ENCODE measurements around the gene SLN.

The SLN gene

DNA sequence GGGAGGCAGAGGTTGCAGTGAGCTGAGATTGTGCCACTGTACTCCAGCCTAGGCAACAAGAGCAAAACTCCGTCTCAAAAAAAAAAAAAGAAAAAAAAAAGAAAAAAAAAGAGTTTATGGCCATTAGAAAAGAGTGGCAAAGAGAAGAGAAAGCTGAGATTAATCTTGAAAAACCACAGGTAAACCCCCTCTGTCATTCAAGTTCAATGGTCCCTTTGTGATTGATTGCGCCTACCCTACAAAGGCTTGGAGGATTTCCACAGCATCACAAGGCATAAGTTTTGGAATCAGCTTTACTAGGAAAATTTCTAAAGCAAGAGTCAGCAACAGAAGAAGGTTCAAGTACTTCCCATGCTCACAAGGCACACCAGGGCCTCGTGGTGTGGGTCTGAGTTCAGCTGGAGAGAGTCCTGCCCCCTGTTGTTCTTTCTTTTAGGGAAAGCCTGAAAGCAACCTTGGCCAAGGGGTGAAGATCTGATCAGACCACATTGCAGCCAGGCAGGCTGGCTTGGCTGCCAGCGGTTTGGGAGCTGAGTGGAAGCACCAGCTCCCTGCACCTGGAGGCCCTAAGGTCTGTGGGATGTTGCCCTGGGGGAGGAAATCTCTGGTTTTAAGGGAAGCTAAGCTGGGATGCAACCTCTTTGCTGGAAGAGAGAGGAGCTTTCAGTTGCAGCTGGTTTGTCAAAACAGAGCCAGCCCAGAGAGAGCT, 41.8 kb downstream of the SLN start:
- Histone ChIP-seq H3K9ac (ENCODE audit: low read depth in 1 of 2, low read length in 2 of 2) (no peak overlapping the region), H3K4me1 (ENCODE audit: control insufficient read depth in 2 of 2, insufficient read depth in 2 of 2, low read length in 2 of 2) (no peaks in the 10 kb centered on the region), H3K27ac (ENCODE audit: low read depth in 2 of 2, low read length in 2 of 2) (no peak overlapping the region), H3K27me3 (ENCODE audit: control insufficient read depth in 2 of 2, insufficient read depth in 2 of 2, low read length in 2 of 2) (peaks cover 4 to 6% of the 10 kb centered on the region in 2 donors), H3K9me3 (ENCODE audit: control insufficient read depth in 2 of 2, low read length in 2 of 2) (no peaks in the 10 kb centered on the region), H3K36me3 (ENCODE audit: control insufficient read depth in 2 of 2, insufficient read depth in 2 of 2, low read length in 2 of 2) (no peaks in the 10 kb centered on the region), H3K4me3 (ENCODE audit: low read length in 2 of 2) (no peak overlapping the region)

DNA sequence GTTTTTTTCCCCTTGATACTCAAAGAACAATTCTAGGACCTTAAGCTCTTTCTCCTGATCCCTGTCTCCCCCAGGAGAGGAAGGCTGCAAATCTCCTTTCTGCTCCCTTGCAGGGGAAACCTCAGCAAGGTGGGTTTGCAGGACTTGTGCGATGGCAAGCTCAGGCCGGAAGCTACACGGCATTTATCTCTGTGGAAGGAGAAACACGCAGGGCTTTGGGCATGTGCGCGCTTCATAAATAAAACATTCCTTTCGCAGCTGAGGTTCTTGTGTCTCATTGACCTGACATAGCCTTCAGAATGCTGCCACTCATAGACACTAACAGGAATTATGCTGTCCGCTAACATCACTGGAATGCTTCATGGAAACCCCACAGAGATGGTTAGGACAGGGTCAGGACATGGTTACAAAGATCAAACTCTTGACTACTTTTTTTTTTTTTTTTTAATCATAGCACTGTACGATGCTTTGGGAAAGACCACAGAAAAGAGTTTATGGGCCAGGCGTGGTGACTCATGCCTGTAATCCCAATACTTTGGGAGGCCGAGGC, 42.6 kb downstream of the SLN start:
- H3K4me3 ChIP-seq (ENCODE audit: low read length in 2 of 2) = no peak overlapping the region
- H3K27me3 ChIP-seq (ENCODE audit: control insufficient read depth in 2 of 2, insufficient read depth in 2 of 2, low read length in 2 of 2) = peaks cover 4 to 9% of the 10 kb centered on the region in 2 donors
- no peaks in the 10 kb centered on the region for H3K4me1 ChIP-seq (ENCODE audit: control insufficient read depth in 2 of 2, insufficient read depth in 2 of 2, low read length in 2 of 2)
- H3K27ac ChIP-seq (ENCODE audit: low read depth in 2 of 2, low read length in 2 of 2) = no peak overlapping the region
- H3K36me3 ChIP-seq (ENCODE audit: control insufficient read depth in 2 of 2, insufficient read depth in 2 of 2, low read length in 2 of 2) = no peaks in the 10 kb centered on the region
- no peaks in the 10 kb centered on the region for H3K9me3 ChIP-seq (ENCODE audit: control insufficient read depth in 2 of 2, low read length in 2 of 2)
- H3K9ac ChIP-seq (ENCODE audit: low read depth in 1 of 2, low read length in 2 of 2) = no peak overlapping the region

- H3K27ac ChIP-seq (ENCODE audit: low read depth in 2 of 2, low read length in 2 of 2) = no peak overlapping the region
- H3K9me3 ChIP-seq (ENCODE audit: control insufficient read depth in 2 of 2, low read length in 2 of 2) = no peaks in the 10 kb centered on the region
- H3K4me1 ChIP-seq (ENCODE audit: control insufficient read depth in 2 of 2, insufficient read depth in 2 of 2, low read length in 2 of 2) = no peaks in the 10 kb centered on the region
- peaks cover 4 to 9% of the 10 kb centered on the region in 2 donors for H3K27me3 ChIP-seq (ENCODE audit: control insufficient read depth in 2 of 2, insufficient read depth in 2 of 2, low read length in 2 of 2)
- no peaks in the 10 kb centered on the region for H3K36me3 ChIP-seq (ENCODE audit: control insufficient read depth in 2 of 2, insufficient read depth in 2 of 2, low read length in 2 of 2)
- H3K4me3 ChIP-seq (ENCODE audit: low read length in 2 of 2) = no peak overlapping the region
- H3K9ac ChIP-seq (ENCODE audit: low read depth in 1 of 2, low read length in 2 of 2) = no peak overlapping the region
These were observed 44.8 kb downstream of the SLN start for GRCh38 chr11:107666911-107667613.

- Histone ChIP-seq H3K4me3 (ENCODE audit: low read length in 2 of 2) (no peak overlapping the region), H3K4me1 (ENCODE audit: control insufficient read depth in 2 of 2, insufficient read depth in 2 of 2, low read length in 2 of 2) (no peaks in the 10 kb centered on the region), H3K27me3 (ENCODE audit: control insufficient read depth in 2 of 2, insufficient read depth in 2 of 2, low read length in 2 of 2) (peaks cover 4 to 9% of the 10 kb centered on the region in 2 donors), H3K27ac (ENCODE audit: low read depth in 2 of 2, low read length in 2 of 2) (no peak overlapping the region), H3K9ac (ENCODE audit: low read depth in 1 of 2, low read length in 2 of 2) (no peak overlapping the region), H3K36me3 (ENCODE audit: control insufficient read depth in 2 of 2, insufficient read depth in 2 of 2, low read length in 2 of 2) (no peaks in the 10 kb centered on the region), H3K9me3 (ENCODE audit: control insufficient read depth in 2 of 2, low read length in 2 of 2) (no peaks in the 10 kb centered on the region)
These were observed 46.8 kb downstream of the SLN start for GRCh38 chr11:107665018-107665417.

DNA sequence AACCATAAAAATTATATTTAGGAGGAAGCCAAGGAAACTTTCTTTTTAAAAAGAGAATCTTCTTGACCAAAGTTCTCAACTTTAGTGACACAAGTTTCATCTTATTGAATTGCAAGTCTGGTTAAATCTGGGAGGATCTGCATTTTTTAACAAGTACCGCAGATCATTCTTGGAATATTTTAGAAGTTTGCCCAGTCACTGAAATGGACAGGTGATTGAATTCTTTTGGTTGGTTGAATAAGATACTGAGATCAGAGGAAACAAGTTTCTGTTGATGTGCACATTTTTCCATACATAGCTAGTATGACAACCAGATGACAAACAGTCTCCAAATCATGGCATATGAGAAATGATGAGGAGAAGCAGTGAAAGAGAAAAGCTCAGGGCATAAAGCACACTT, 50.2 kb downstream of the SLN start:
- no peaks in the 10 kb centered on the region for H3K4me1 ChIP-seq (ENCODE audit: control insufficient read depth in 2 of 2, insufficient read depth in 2 of 2, low read length in 2 of 2)
- H3K27me3 ChIP-seq (ENCODE audit: control insufficient read depth in 2 of 2, insufficient read depth in 2 of 2, low read length in 2 of 2) = peaks cover 0 to 5% of the 10 kb centered on the region in 2 donors
- H3K36me3 ChIP-seq (ENCODE audit: control insufficient read depth in 2 of 2, insufficient read depth in 2 of 2, low read length in 2 of 2) = no peaks in the 10 kb centered on the region
- no peak overlapping the region for H3K27ac ChIP-seq (ENCODE audit: low read depth in 2 of 2, low read length in 2 of 2)
- H3K9ac ChIP-seq (ENCODE audit: low read depth in 1 of 2, low read length in 2 of 2) = no peak overlapping the region
- no peaks in the 10 kb centered on the region for H3K9me3 ChIP-seq (ENCODE audit: control insufficient read depth in 2 of 2, low read length in 2 of 2)
- no peak overlapping the region for H3K4me3 ChIP-seq (ENCODE audit: low read length in 2 of 2)

DNA sequence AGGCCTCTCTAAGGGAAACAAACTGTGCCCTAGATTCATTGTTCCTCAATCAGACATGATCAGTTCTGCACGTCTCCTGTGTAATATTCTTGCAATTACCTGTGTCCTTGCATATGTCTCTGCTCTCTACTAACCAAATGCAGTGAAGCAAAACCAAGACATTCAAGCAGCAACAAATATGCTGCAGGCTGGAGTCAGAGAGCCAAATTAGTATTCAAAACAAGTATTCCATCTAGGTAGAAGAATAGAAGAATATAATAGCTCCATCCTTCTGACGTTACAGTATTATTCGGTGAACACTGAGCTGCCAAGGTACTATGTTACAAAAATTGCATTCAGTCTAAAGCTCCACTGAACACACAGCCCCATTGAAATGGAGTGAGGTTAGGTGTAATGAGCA, 51.8 kb downstream of the SLN start:
- Histone ChIP-seq H3K36me3 (ENCODE audit: control insufficient read depth in 2 of 2, insufficient read depth in 2 of 2, low read length in 2 of 2) (no peaks in the 10 kb centered on the region), H3K4me3 (ENCODE audit: low read length in 2 of 2) (no peak overlapping the region), H3K9ac (ENCODE audit: low read depth in 1 of 2, low read length in 2 of 2) (no peak overlapping the region), H3K27me3 (ENCODE audit: control insufficient read depth in 2 of 2, insufficient read depth in 2 of 2, low read length in 2 of 2) (peaks cover 0 to 4% of the 10 kb centered on the region in 2 donors), H3K9me3 (ENCODE audit: control insufficient read depth in 2 of 2, low read length in 2 of 2) (no peaks in the 10 kb centered on the region), H3K27ac (ENCODE audit: low read depth in 2 of 2, low read length in 2 of 2) (no peak overlapping the region), H3K4me1 (ENCODE audit: control insufficient read depth in 2 of 2, insufficient read depth in 2 of 2, low read length in 2 of 2) (no peaks in the 10 kb centered on the region)

DNA sequence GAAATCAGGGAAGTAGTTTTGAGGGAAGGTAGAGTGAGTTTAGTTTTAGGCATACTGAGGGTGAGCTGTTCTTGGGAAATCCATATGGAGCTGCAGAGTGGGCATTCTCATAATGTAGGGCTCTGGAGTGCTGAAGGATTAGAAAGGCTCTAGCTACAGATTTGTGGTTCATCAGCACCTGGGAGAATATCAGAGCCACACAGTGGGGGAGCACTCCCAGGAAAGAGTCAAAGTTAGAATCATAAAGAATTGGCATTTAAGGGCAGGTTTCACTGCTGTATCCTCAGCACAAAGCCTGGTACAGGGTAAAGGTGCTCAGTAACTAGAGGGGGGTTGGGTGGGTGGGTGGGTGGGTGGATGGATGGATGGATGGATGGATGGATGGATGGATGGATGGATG, 52.5 kb downstream of the SLN start:
- no peaks in the 10 kb centered on the region for H3K36me3 ChIP-seq (ENCODE audit: control insufficient read depth in 2 of 2, insufficient read depth in 2 of 2, low read length in 2 of 2)
- no peak overlapping the region for H3K9ac ChIP-seq (ENCODE audit: low read depth in 1 of 2, low read length in 2 of 2)
- no peaks in the 10 kb centered on the region for H3K27me3 ChIP-seq (ENCODE audit: control insufficient read depth in 2 of 2, insufficient read depth in 2 of 2, low read length in 2 of 2)
- no peaks in the 10 kb centered on the region for H3K4me1 ChIP-seq (ENCODE audit: control insufficient read depth in 2 of 2, insufficient read depth in 2 of 2, low read length in 2 of 2)
- H3K4me3 ChIP-seq (ENCODE audit: low read length in 2 of 2) = no peak overlapping the region
- no peak overlapping the region for H3K27ac ChIP-seq (ENCODE audit: low read depth in 2 of 2, low read length in 2 of 2)
- H3K9me3 ChIP-seq (ENCODE audit: control insufficient read depth in 2 of 2, low read length in 2 of 2) = no peaks in the 10 kb centered on the region

All from mucosa of rectum (tissue), 2 donors.